HepG2 (cell line): ENCODE data around the gene CMIP. TPM values are rescaled to one million over a fixed set of nuclear protein-coding genes. Genes with fewer than 3 reads are reported as not detected.
A peak's percentile ranks its signal among the peaks of the same experiment; 100 is the strongest.

Experiments used
- ATAC-seq: fragments of 200-7000 bp; cut with Tn5 transposase; 3 replicates; pipeline ENCODE4 v1.9.1; 2020; ENCODE audit warnings: mild to moderate bottlenecking, moderate library complexity
- BruUV-seq: library from RNA; stranded (reverse); fragments of 400-500 nt; replicated peaks from 2 replicates; lab custom pipeline; 2021; lab: Mats Ljungman, UMichigan
- CTCF ChIA-PET: fragments of 300-600 bp; formaldehyde crosslinking; extraction: SDS; loops from one replicate; lab custom pipeline; 2021; ENCODE audit warnings: low total read pairs, inconsistent platforms, low intra/inter-chr PET ratio; lab: Yijun Ruan, JAX
- POLR2A ChIA-PET: fragments of 350-600 bp; sonication (Branson Sonifier 250); formaldehyde crosslinking; loops from one replicate; lab custom pipeline; 2020; ENCODE audit warnings: antibody characterized with exemption, inconsistent platforms; lab: Yijun Ruan, JAX
- DNase-seq: peaks from one replicate; pipeline ENCODE4 v3.0.0-alpha.2; 2015; ENCODE audit warnings: low spot score
- FAIRE-seq: peaks from 3 replicates; lab custom pipeline; 2011; peaks lifted over from hg19 to GRCh38; lab: Jason Lieb, UNC
- H2AFZ ChIP-seq: one replicate; pipeline ENCODE4 v1.6.1; 2011; ENCODE audit warnings: low read length, inconsistent platforms
- H3K27ac ChIP-seq: fragments of 300-600 bp; 3 replicates; pipeline ENCODE4 v1.8.0; 2011; ENCODE audit warnings: mixed run types, mild to moderate bottlenecking, mixed read lengths, low read length, inconsistent platforms; ENCODE audit not compliant: insufficient read depth; ENCODE audit errors: extremely low read length
- H3K27me3 ChIP-seq, 2 experiments: fragments of 200-600 bp in 1 of 2; 2 replicates in 1 of 2; 3 replicates in 1 of 2; pipeline versions ENCODE4 v1.6.0 to v1.8.0; 2011; ENCODE audit warnings: low read length in 2 of 2, mild to moderate bottlenecking in 2 of 2, moderate library complexity in 2 of 2, inconsistent platforms in 1 of 2; ENCODE audit not compliant: insufficient read depth in 2 of 2, control insufficient read depth in 1 of 2
- H3K36me3 ChIP-seq, 2 experiments: fragments of 200-600 bp in 1 of 2; replicated peaks in 1 of 2; 2 replicates in 1 of 2; 3 replicates in 1 of 2; pipeline versions ENCODE4 v1.5.1 to v1.8.0; 2011; ENCODE audit warnings: low read length in 2 of 2, inconsistent platforms in 1 of 2; ENCODE audit not compliant: insufficient read depth in 2 of 2, control insufficient read depth in 1 of 2
- H3K4me1 ChIP-seq: 2 replicates; pipeline ENCODE4 v1.5.1; 2012; ENCODE audit warnings: low read length, inconsistent platforms; ENCODE audit not compliant: insufficient read depth
- H3K4me2 ChIP-seq: 2 replicates; pipeline ENCODE4 v1.6.0; 2011; ENCODE audit warnings: low read depth, low read length, inconsistent platforms
- H3K4me3 ChIP-seq, 3 experiments: fragments of 200-600 bp in 1 of 3; sonication (generic), shearing (Covaris generic) in 1 of 3; replicated peaks in 1 of 3; 2 replicates each; pipeline ENCODE4 v1.5.1; 2011 to 2016; ENCODE audit warnings: low read length in 3 of 3, inconsistent platforms in 2 of 3, low read depth in 2 of 3, mild to moderate bottlenecking in 2 of 3, control low read depth in 1 of 3, mixed read lengths in 1 of 3; ENCODE audit not compliant: insufficient read depth in 1 of 3
- H3K79me2 ChIP-seq: one replicate; pipeline ENCODE4 v1.6.1; 2011; ENCODE audit warnings: low read length, inconsistent platforms; ENCODE audit not compliant: insufficient read depth
- H3K9ac ChIP-seq: 2 replicates; pipeline ENCODE4 v1.6.0; 2011; ENCODE audit warnings: mild to moderate bottlenecking, low read depth, low read length, inconsistent platforms; ENCODE audit not compliant: insufficient read depth
- H3K9me3 ChIP-seq: 2 replicates; pipeline ENCODE4 v1.5.1; 2012; ENCODE audit warnings: mild to moderate bottlenecking, low read length
- H4K20me1 ChIP-seq: 2 replicates; pipeline ENCODE4 v1.6.0; 2011; ENCODE audit warnings: inconsistent platforms, mild to moderate bottlenecking, low read length, moderate library complexity; ENCODE audit not compliant: insufficient read depth
- BCL6 ChIP-seq: IDR thresholded peaks from 2 replicates; pipeline ENCODE4 v1.6.1; 2016; ENCODE audit warnings: missing genetic modification reagents, missing compliant biosample characterization
- BHLHE40 ChIP-seq: IDR thresholded peaks from 2 replicates; pipeline ENCODE4 v1.6.1; 2011; ENCODE audit warnings: low read length, improper control_type of control experiment
- CEBPG ChIP-seq: IDR thresholded peaks from 2 replicates; pipeline ENCODE4 v1.6.1; 2016
- ELF1 ChIP-seq: sonication (generic); formaldehyde crosslinking; IDR thresholded peaks from 2 replicates; pipeline ENCODE4 v1.4.0; 2020; ENCODE audit warnings: missing genetic modification reagents
- ETV5 ChIP-seq: IDR thresholded peaks from 2 replicates; pipeline ENCODE4 v1.6.1; 2018; ENCODE audit warnings: missing biosample characterization, missing genetic modification reagents, inconsistent platforms, borderline replicate concordance
- GABPA ChIP-seq, 2 experiments: IDR thresholded peaks; 2 replicates each; pipeline ENCODE4 v1.6.1; 2011 to 2016; ENCODE audit warnings: low read depth in 2 of 2, low read length in 1 of 2, missing biosample characterization in 1 of 2, missing genetic modification characterization in 1 of 2
- GABPB1 ChIP-seq: IDR thresholded peaks from 2 replicates; pipeline ENCODE4 v1.6.1; 2016; ENCODE audit warnings: mild to moderate bottlenecking, missing genetic modification reagents, moderate library complexity, missing compliant biosample characterization
- HDAC2 ChIP-seq: sonication (generic); formaldehyde crosslinking; IDR thresholded peaks from 2 replicates; pipeline ENCODE4 v1.4.0; 2020; ENCODE audit warnings: missing genetic modification reagents
- PITX1 ChIP-seq: sonication (generic); formaldehyde crosslinking; IDR thresholded peaks from 2 replicates; pipeline ENCODE4 v1.5.1; 2020; ENCODE audit warnings: mild to moderate bottlenecking, missing genetic modification reagents
- RXRA ChIP-seq: sonication (generic); formaldehyde crosslinking; IDR thresholded peaks from 2 replicates; pipeline ENCODE4 v1.5.1; 2020; ENCODE audit warnings: missing genetic modification reagents
- SAP130 ChIP-seq: IDR thresholded peaks from 2 replicates; pipeline ENCODE4 v1.6.1; 2016; ENCODE audit warnings: low read depth
- ZNF616 ChIP-seq: sonication (generic); formaldehyde crosslinking; IDR thresholded peaks from 2 replicates; pipeline ENCODE4 v1.5.0; 2020; ENCODE audit warnings: low read depth, mild to moderate bottlenecking, missing genetic modification reagents
- ZNF670 ChIP-seq: sonication (generic); formaldehyde crosslinking; IDR thresholded peaks from 2 replicates; pipeline ENCODE4 v1.8.0; 2022; ENCODE audit warnings: mild to moderate bottlenecking, missing genetic modification reagents, borderline replicate concordance
- WGBS: methylation state at CpG from one replicate; pipeline ENCODE4 v1.1.6; 2017; ENCODE audit warnings: low lambda C conversion rate; 5-methylcytosine and 5-hydroxymethylcytosine counted together
- in situ Hi-C: cut with HindIII; loops from 2 replicates; pipeline ENCODE4 v1.10.0; 2017; ENCODE audit warnings: low pct_unique_long_range_greater_than_20kb; ENCODE audit not compliant: extremely low pct_ligation_motif_present
- intact Hi-C: fragments of 100-400 bp; cut with micrococcal nuclease; formaldehyde crosslinking; loops from one replicate; pipeline ENCODE4 v1.10.0; 2022; ENCODE audit not compliant: unreplicated experiment
- polyA plus RNA-seq, 8 experiments: library from polyadenylated mRNA; depleted of rRNA in 3 of 8; stranded (reverse) in 7 of 8; unstranded in 1 of 8; fragments of >200 nt; fragmentation: Illumina TruSeq in 4 of 8; extraction: Trizol in 4 of 8; gene quantifications; 2 replicates each; pipeline versions ENCODE4 v1.2.1 to v1.2.3, GENCODE V29; 2011 to 2016; ENCODE audit warnings: low read depth in 4 of 8, missing spikeins in 1 of 8, mixed read lengths in 1 of 8; ENCODE audit not compliant: insufficient read depth in 1 of 8
- total RNA-seq, 5 experiments: library from RNA; depleted of rRNA; stranded (reverse); fragments of >200 nt; fragmentation: Illumina TruSeq; extraction: Trizol; gene quantifications; 2 replicates each; pipeline ENCODE4 v1.2.3, GENCODE V29; 2016; ENCODE audit warnings: low read depth in 1 of 5
- TF ChIP-seq, protein P1 (sequence below): sonication (generic); formaldehyde crosslinking; IDR thresholded peaks from 2 replicates; pipeline ENCODE4 v1.8.0; 2022; ENCODE audit warnings: mild to moderate bottlenecking, missing genetic modification reagents, moderate library complexity
- TF ChIP-seq, protein P2 (sequence below): IDR thresholded peaks from 2 replicates; pipeline ENCODE4 v1.6.1; 2016
- TF ChIP-seq, protein P3 (sequence below): IDR thresholded peaks from 2 replicates; pipeline ENCODE4 v1.6.1; 2012; ENCODE audit warnings: low read depth, low read length, improper control_type of control experiment
- TF ChIP-seq, protein P4 (sequence below), 2 experiments: sonication (generic) in 1 of 2; formaldehyde crosslinking in 1 of 2; IDR thresholded peaks; 2 replicates each; pipeline versions ENCODE4 v1.5.1 to v1.6.1; 2011 to 2020; ENCODE audit warnings: borderline replicate concordance in 1 of 2, low read depth in 1 of 2, low read length in 1 of 2, mild to moderate bottlenecking in 1 of 2, missing genetic modification reagents in 1 of 2, moderate library complexity in 1 of 2
- TF ChIP-seq, protein P5 (sequence below): sonication (generic); formaldehyde crosslinking; IDR thresholded peaks from 2 replicates; pipeline ENCODE4 v1.8.1; 2023; ENCODE audit warnings: missing genetic modification reagents, inconsistent platforms, borderline replicate concordance

CMIP gene
- total and polyA plus RNA-seq, 2 of the 13 experiments (the other 11 are each of a cell fraction or from before 2014, with no cell fraction given), result 10.9 to 18.1 TPM

DNA sequence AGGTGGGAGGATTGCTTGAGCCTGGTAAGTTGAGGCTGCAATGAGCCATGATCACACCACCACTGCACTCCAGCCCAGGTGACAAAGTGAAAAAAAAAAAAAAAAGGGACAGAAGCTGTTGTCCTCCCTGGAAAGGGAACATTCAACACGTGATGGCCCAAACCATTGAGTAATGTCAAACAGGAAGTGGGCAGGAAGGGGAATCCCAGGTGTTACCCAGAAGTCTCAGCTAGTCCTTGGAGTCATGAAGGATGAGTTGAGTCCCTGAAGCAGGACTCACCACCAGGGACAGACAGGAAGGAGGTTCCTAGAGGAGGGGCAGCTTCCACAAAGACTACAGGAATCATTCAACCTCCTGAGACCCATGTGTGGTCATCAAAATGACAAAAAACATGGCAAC lies 19.8 kb upstream of the CMIP start:
- no peaks in the 10 kb centered on the region for H3K36me3 ChIP-seq
- no peak overlapping the region for H2AFZ ChIP-seq
- in situ Hi-C loops, result no loop called here
- H3K4me1 ChIP-seq, result peaks cover 20% of the 10 kb centered on the region
- H3K27ac ChIP-seq, result no peak overlapping the region
- no peak for DNase-seq
- no peak overlapping the region for H3K9ac ChIP-seq
- no peaks in the 10 kb centered on the region for H3K79me2 ChIP-seq
- TF ChIP-seq BHLHE40, result peak; percentile 68
- TF ChIP-seq ZNF616 (CRISPR knock-in tag), result no peak
- TF ChIP-seq ELF1 (CRISPR knock-in tag), result peak; percentile 66
- TF ChIP-seq HDAC2 (CRISPR knock-in tag), result 0 out of 2 replicates have a peak, but pooled peaks have one; percentile 19
- TF ChIP-seq ETV5, result peak; percentile 66; the same call in 1 of the 2 replicates
- TF ChIP-seq, protein P1, sequence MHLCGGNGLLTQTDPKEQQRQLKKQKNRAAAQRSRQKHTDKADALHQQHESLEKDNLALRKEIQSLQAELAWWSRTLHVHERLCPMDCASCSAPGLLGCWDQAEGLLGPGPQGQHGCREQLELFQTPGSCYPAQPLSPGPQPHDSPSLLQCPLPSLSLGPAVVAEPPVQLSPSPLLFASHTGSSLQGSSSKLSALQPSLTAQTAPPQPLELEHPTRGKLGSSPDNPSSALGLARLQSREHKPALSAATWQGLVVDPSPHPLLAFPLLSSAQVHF, result no peak
- TF ChIP-seq BCL6, result no peak; the same call in 1 of the 2 replicates
- no peak for TF ChIP-seq PITX1 (CRISPR knock-in tag)
- TF ChIP-seq, protein P2, sequence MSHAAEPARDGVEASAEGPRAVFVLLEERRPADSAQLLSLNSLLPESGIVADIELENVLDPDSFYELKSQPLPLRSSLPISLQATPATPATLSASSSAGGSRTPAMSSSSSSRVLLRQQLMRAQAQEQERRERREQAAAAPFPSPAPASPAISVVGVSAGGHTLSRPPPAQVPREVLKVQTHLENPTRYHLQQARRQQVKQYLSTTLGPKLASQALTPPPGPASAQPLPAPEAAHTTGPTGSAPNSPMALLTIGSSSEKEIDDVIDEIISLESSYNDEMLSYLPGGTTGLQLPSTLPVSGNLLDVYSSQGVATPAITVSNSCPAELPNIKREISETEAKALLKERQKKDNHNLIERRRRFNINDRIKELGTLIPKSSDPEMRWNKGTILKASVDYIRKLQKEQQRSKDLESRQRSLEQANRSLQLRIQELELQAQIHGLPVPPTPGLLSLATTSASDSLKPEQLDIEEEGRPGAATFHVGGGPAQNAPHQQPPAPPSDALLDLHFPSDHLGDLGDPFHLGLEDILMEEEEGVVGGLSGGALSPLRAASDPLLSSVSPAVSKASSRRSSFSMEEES (CRISPR knock-in tag), result 0 out of 2 replicates have a peak, but pooled peaks have one; percentile 22
- TF ChIP-seq GABPB1 (CRISPR knock-in tag), result peak; percentile 45; the same call in 1 of the 2 replicates
- TF ChIP-seq GABPA (IDR thresholded peaks at IDR 0.05; ENCODE audit: low read depth, low read length), result no peak
- peak; percentile 54; the same call in 1 of the 2 replicates for TF ChIP-seq GABPA (CRISPR knock-in tag; IDR thresholded peaks at IDR 0.05; ENCODE audit: low read depth)
- 0 out of 2 replicates have a peak, but pooled peaks have one; percentile 25 for TF ChIP-seq RXRA
- 0 out of 2 replicates have a peak, but pooled peaks have one; percentile 16 for TF ChIP-seq SAP130
- TF ChIP-seq, protein P3, sequence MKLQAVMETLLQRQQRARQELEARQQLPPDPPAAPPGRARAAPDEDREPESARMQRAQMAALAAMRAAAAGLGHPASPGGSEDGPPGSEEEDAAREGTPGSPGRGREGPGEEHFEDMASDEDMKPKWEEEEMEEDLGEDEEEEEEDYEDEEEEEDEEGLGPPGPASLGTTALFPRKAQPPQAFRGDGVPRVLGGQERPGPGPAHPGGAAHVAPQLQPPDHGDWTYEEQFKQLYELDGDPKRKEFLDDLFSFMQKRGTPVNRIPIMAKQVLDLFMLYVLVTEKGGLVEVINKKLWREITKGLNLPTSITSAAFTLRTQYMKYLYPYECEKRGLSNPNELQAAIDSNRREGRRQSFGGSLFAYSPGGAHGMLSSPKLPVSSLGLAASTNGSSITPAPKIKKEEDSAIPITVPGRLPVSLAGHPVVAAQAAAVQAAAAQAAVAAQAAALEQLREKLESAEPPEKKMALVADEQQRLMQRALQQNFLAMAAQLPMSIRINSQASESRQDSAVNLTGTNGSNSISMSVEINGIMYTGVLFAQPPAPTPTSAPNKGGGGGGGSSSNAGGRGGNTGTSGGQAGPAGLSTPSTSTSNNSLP, result no peak
- no peak for TF ChIP-seq ZNF670
- TF ChIP-seq CEBPG (CRISPR knock-in tag), result peak; percentile 48; the same call in 1 of the 2 replicates
- TF ChIP-seq, protein P4, sequence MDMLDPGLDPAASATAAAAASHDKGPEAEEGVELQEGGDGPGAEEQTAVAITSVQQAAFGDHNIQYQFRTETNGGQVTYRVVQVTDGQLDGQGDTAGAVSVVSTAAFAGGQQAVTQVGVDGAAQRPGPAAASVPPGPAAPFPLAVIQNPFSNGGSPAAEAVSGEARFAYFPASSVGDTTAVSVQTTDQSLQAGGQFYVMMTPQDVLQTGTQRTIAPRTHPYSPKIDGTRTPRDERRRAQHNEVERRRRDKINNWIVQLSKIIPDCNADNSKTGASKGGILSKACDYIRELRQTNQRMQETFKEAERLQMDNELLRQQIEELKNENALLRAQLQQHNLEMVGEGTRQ (IDR thresholded peaks at IDR 0.05; ENCODE audit: low read depth, low read length), result no peak
- TF ChIP-seq, protein P4 (CRISPR knock-in tag; IDR thresholded peaks at IDR 0.05; ENCODE audit: borderline replicate concordance), result peak; percentile 41; the same call in 1 of the 2 replicates
- TF ChIP-seq, protein P5, sequence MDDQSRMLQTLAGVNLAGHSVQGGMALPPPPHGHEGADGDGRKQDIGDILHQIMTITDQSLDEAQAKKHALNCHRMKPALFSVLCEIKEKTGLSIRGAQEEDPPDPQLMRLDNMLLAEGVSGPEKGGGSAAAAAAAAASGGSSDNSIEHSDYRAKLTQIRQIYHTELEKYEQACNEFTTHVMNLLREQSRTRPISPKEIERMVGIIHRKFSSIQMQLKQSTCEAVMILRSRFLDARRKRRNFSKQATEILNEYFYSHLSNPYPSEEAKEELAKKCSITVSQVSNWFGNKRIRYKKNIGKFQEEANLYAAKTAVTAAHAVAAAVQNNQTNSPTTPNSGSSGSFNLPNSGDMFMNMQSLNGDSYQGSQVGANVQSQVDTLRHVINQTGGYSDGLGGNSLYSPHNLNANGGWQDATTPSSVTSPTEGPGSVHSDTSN (CRISPR knock-in tag), result no peak
- no peak overlapping the region for H3K4me3 ChIP-seq
- ChIA-PET CTCF (no interaction called here), POLR2A (no interaction called here)
- intact Hi-C loops, result no loop called here
- H4K20me1 ChIP-seq, result no peaks in the 10 kb centered on the region
- H3K4me2 ChIP-seq, result no peak overlapping the region
- no peaks in the 10 kb centered on the region for H3K9me3 ChIP-seq
- peaks cover 0 to 16% of the 10 kb centered on the region in 2 experiments; a peak in 3 of 5 replicates for H3K27me3 ChIP-seq
- BruUV-seq, result no TSS peak
- ATAC-seq, result no peak
- 0% methylated on average over 1 of the region's 1 CpG for WGBS
- FAIRE-seq, result no peak
